ENCODE results near the gene EXOC2. TPM values are rescaled to one million over a fixed set of nuclear protein-coding genes. Genes with fewer than 3 reads are reported as not detected.

EXOC2 gene
- total RNA-seq, 2 experiments from 2014 or later, result 22.5 to 24.8 TPM

GRCh38 chr6:731924-732323 lies 39.0 kb upstream of the EXOC2 start:
- H4K20me1 ChIP-seq (ENCODE audit: insufficient read depth, low read length), result no peaks in the 10 kb centered on the region
- no peaks in the 10 kb centered on the region for H3K4me1 ChIP-seq (ENCODE audit: insufficient read depth, low read length, poor library complexity, severe bottlenecking)
- ChIA-PET POLR2A (no interaction called here), CTCF (ENCODE audit: unreplicated experiment) (no interaction called here)
- H3K4me2 ChIP-seq (ENCODE audit: low read length), result no peak overlapping the region
- H3K79me2 ChIP-seq (ENCODE audit: insufficient read depth, low read depth, low read length), result no peaks in the 10 kb centered on the region
- H3K9me3 ChIP-seq (ENCODE audit: low read length), result no peaks in the 10 kb centered on the region
- H3K4me3 ChIP-seq (ENCODE audit: low read depth, low read length, poor library complexity, severe bottlenecking), result no peak overlapping the region
- H2AFZ ChIP-seq (ENCODE audit: low read length), result no peak overlapping the region
- no TSS peak for BruUV-seq (replicated peaks)
- no peak for DNase-seq (ENCODE audit: low spot score)
- intact Hi-C loops (cut with micrococcal nuclease; ENCODE audit: unreplicated experiment), result no loop called here
- H3K36me3 ChIP-seq (ENCODE audit: insufficient read depth, low read length), result no peaks in the 10 kb centered on the region
- TF ChIP-seq EZH2phosphoT487 (IDR thresholded peaks at IDR 0.05; ENCODE audit: borderline replicate concordance, low read depth, low read length), result no peak
- no peak for TF ChIP-seq CTCF (conservative IDR thresholded peaks at IDR 0.05; ENCODE audit: low read length)
- no peak overlapping the region for H3K27ac ChIP-seq (ENCODE audit: low read depth, low read length, poor library complexity, severe bottlenecking)
- H3K9me2 ChIP-seq (ENCODE audit: insufficient read depth, low read length), result no peaks in the 10 kb centered on the region

GRCh38 chr6:729606-730320 lies 36.8 kb upstream of the EXOC2 start:
- no peak overlapping the region for H3K4me3 ChIP-seq (ENCODE audit: low read depth, low read length, poor library complexity, severe bottlenecking)
- intact Hi-C loops (cut with micrococcal nuclease; ENCODE audit: unreplicated experiment), result no loop called here
- no peak overlapping the region for H2AFZ ChIP-seq (ENCODE audit: low read length)
- no TSS peak for BruUV-seq (replicated peaks)
- no peaks in the 10 kb centered on the region for H3K36me3 ChIP-seq (ENCODE audit: insufficient read depth, low read length)
- H4K20me1 ChIP-seq (ENCODE audit: insufficient read depth, low read length), result no peaks in the 10 kb centered on the region
- POLR2A ChIA-PET, result interaction anchor here (0.9 to 1.2 kb wide), 2 partner anchors 8 to 49 kb away, joined by 3 read pairs; no protein-coding TSS in a partner anchor
- DNase-seq (ENCODE audit: low spot score), result no peak
- no peak for TF ChIP-seq EZH2phosphoT487 (IDR thresholded peaks at IDR 0.05; ENCODE audit: borderline replicate concordance, low read depth, low read length)
- no peak for TF ChIP-seq CTCF (conservative IDR thresholded peaks at IDR 0.05; ENCODE audit: low read length)
- no peak overlapping the region for H3K4me2 ChIP-seq (ENCODE audit: low read length)
- no peaks in the 10 kb centered on the region for H3K79me2 ChIP-seq (ENCODE audit: insufficient read depth, low read depth, low read length)
- no peaks in the 10 kb centered on the region for H3K4me1 ChIP-seq (ENCODE audit: insufficient read depth, low read length, poor library complexity, severe bottlenecking)
- no peaks in the 10 kb centered on the region for H3K9me2 ChIP-seq (ENCODE audit: insufficient read depth, low read length)
- CTCF ChIA-PET (ENCODE audit: unreplicated experiment), result no interaction called here
- no peaks in the 10 kb centered on the region for H3K9me3 ChIP-seq (ENCODE audit: low read length)
- no peak overlapping the region for H3K27ac ChIP-seq (ENCODE audit: low read depth, low read length, poor library complexity, severe bottlenecking)

GRCh38 chr6:727856-728255 lies 34.9 kb upstream of the EXOC2 start:
- CTCF ChIA-PET (ENCODE audit: unreplicated experiment), result no interaction called here

More at GRCh38 chr6:727856-728255, 34.9 kb upstream of the EXOC2 start:
- no peaks in the 10 kb centered on the region for H3K9me3 ChIP-seq (ENCODE audit: low read length)
- DNase-seq (ENCODE audit: low spot score), result no peak
- no TSS peak for BruUV-seq (replicated peaks)
- H3K79me2 ChIP-seq (ENCODE audit: insufficient read depth, low read depth, low read length), result no peaks in the 10 kb centered on the region
- H2AFZ ChIP-seq (ENCODE audit: low read length), result no peak overlapping the region
- no peak overlapping the region for H3K27ac ChIP-seq (ENCODE audit: low read depth, low read length, poor library complexity, severe bottlenecking)
- no peaks in the 10 kb centered on the region for H3K9me2 ChIP-seq (ENCODE audit: insufficient read depth, low read length)
- intact Hi-C loops (cut with micrococcal nuclease; ENCODE audit: unreplicated experiment), result no loop called here
- TF ChIP-seq CTCF (conservative IDR thresholded peaks at IDR 0.05; ENCODE audit: low read length) (no peak), EZH2phosphoT487 (IDR thresholded peaks at IDR 0.05; ENCODE audit: borderline replicate concordance, low read depth, low read length) (no peak)
- H3K4me2 ChIP-seq (ENCODE audit: low read length), result no peak overlapping the region
- peaks cover 2% of the 10 kb centered on the region for H3K4me1 ChIP-seq (ENCODE audit: insufficient read depth, low read length, poor library complexity, severe bottlenecking)
- POLR2A ChIA-PET, result interaction anchor here (0.7 to 1.1 kb wide), 3 partner anchors 13 to 243 kb away, joined by 3 to 4 read pairs (median 4); no protein-coding TSS in a partner anchor
- H3K4me3 ChIP-seq (ENCODE audit: low read depth, low read length, poor library complexity, severe bottlenecking), result no peak overlapping the region
- no peaks in the 10 kb centered on the region for H3K36me3 ChIP-seq (ENCODE audit: insufficient read depth, low read length)
- no peaks in the 10 kb centered on the region for H4K20me1 ChIP-seq (ENCODE audit: insufficient read depth, low read length)

Measured in OCI-LY7 (cell line).